ENCODE data around the gene NLRP6. TPM values are rescaled to one million over a fixed set of nuclear protein-coding genes. Genes with fewer than 3 reads are reported as not detected.

NLRP6 gene
- total RNA-seq, 1 donor, result not detected

DNA sequence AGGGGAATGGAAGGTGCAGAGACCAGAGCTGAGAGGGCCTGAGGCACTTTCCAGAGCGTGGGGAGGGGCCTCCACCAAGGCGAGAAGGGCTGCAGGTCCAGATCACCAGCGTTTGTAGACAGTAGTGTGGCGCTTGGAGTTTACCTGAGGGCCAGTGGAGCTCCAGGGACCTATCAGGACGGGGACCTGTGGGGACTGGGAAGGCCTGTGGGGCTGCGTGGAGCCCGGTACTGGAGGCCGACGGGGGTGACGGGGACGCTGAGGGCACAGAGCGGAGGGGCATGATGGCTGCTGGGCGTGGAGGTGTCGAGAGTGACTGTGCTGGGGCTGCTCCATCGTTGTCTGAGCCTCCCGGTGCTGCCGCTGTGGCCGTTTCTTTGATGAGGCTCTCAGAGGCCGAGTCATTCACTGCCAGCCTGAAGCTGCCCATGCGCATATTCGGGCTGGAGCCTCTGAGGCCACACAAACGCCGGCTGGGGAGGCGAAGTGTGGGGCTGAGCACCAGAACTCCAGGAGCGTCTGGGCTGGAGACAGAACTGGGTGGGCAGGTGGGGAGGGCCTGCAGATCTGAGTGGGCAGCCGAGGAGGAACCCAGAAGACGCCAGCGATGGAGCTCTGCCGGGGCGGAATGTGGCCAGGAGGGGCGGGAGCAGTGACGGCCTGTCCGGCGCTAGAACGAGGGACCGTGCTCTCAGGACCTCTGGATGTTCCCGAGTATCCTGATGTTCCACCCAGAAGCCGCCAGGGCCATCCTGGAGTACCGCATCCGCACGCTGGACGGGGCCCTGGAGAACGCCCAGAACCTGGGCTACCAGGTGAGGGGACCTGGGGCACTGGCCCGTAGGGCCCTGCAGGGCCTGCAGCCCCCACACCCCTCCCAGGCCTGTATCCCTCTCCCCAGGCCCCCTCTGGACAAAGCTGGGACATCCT lies 13.3 kb downstream of the NLRP6 start:
- Histone ChIP-seq H3K27me3 (ENCODE audit: insufficient read depth, low read length) (peaks cover 14% of the 10 kb centered on the region), H3K27ac (ENCODE audit: low read depth, low read length) (no peak overlapping the region), H3K4me2 (ENCODE audit: insufficient read depth, low read length) (no peak overlapping the region), H3K4me3 (ENCODE audit: insufficient read depth, low read length) (no peak overlapping the region), H2AFZ (ENCODE audit: low read length) (no peak overlapping the region), H3K4me1 (ENCODE audit: insufficient read depth, low read length) (peaks cover 4% of the 10 kb centered on the region), H4K20me1 (ENCODE audit: insufficient read depth, low read length) (no peaks in the 10 kb centered on the region), H3K9me3 (ENCODE audit: low read depth, low read length) (no peaks in the 10 kb centered on the region), H3K36me3 (ENCODE audit: insufficient read depth, low read length) (no peaks in the 10 kb centered on the region), H3K79me2 (ENCODE audit: insufficient read depth, low read length) (no peaks in the 10 kb centered on the region)
- TF ChIP-seq, protein P1, sequence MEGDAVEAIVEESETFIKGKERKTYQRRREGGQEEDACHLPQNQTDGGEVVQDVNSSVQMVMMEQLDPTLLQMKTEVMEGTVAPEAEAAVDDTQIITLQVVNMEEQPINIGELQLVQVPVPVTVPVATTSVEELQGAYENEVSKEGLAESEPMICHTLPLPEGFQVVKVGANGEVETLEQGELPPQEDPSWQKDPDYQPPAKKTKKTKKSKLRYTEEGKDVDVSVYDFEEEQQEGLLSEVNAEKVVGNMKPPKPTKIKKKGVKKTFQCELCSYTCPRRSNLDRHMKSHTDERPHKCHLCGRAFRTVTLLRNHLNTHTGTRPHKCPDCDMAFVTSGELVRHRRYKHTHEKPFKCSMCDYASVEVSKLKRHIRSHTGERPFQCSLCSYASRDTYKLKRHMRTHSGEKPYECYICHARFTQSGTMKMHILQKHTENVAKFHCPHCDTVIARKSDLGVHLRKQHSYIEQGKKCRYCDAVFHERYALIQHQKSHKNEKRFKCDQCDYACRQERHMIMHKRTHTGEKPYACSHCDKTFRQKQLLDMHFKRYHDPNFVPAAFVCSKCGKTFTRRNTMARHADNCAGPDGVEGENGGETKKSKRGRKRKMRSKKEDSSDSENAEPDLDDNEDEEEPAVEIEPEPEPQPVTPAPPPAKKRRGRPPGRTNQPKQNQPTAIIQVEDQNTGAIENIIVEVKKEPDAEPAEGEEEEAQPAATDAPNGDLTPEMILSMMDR (IDR thresholded peaks at IDR 0.05; ENCODE audit: extremely low read depth, low read depth, low read length), result no peak
- peak; percentile 89 for DNase-seq (ENCODE audit: insufficient read length, low spot score, missing footprints)

DNA sequence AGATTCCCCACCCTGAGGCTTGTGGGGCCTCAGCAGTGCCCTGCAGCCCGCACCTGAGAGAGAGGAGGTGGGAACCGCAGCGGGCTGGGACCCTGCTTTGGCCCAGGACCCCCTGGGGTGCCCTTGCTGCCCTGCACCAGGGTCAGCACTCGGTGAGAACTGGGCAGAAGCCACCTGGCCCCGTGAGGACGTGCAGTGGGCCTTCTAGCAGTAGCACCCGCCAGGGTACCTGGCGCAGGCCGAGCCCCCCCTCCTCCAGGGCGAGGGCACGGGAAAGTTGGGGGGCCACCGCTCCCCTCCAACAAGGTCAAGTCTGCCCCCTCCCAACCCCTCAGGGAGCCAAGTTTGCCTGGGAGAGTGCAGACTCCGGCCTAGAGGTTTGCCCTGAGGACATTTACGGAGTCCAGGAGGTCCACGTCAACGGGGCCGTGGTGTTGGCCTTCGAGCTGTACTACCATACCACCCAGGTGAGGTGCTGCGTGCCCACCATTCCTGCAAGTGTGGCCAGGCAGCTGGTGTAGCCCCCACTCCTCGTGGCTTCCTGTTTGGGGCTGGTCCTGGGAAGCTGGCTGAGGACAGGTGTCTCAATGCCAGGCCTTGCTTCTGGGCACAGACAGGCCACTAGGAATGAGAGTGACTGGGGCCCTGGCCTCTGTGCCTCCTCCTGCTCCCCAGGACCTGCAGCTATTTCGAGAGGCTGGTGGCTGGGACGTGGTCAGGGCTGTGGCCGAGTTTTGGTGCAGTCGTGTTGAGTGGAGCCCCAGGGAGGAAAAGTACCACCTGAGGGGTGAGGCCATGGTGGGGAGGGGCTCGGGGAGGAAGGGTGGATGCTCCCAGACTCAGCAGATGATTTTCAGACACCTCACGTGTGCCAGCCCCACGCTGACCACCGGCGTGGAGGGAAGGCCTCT lies 14.3 kb downstream of the NLRP6 start:
- Histone ChIP-seq H3K36me3 (ENCODE audit: insufficient read depth, low read length) (no peaks in the 10 kb centered on the region), H3K27ac (ENCODE audit: low read depth, low read length) (no peak overlapping the region), H3K4me3 (ENCODE audit: insufficient read depth, low read length) (no peak overlapping the region), H2AFZ (ENCODE audit: low read length) (no peak overlapping the region), H3K4me1 (ENCODE audit: insufficient read depth, low read length) (peaks cover 4% of the 10 kb centered on the region), H3K27me3 (ENCODE audit: insufficient read depth, low read length) (peaks cover 11% of the 10 kb centered on the region), H3K79me2 (ENCODE audit: insufficient read depth, low read length) (no peaks in the 10 kb centered on the region), H4K20me1 (ENCODE audit: insufficient read depth, low read length) (no peaks in the 10 kb centered on the region), H3K4me2 (ENCODE audit: insufficient read depth, low read length) (no peak overlapping the region), H3K9me3 (ENCODE audit: low read depth, low read length) (no peaks in the 10 kb centered on the region)
- TF ChIP-seq, protein P1 (IDR thresholded peaks at IDR 0.05; ENCODE audit: extremely low read depth, low read depth, low read length), result no peak
- DNase-seq (ENCODE audit: insufficient read length, low spot score, missing footprints), result peak; percentile 90

DNA sequence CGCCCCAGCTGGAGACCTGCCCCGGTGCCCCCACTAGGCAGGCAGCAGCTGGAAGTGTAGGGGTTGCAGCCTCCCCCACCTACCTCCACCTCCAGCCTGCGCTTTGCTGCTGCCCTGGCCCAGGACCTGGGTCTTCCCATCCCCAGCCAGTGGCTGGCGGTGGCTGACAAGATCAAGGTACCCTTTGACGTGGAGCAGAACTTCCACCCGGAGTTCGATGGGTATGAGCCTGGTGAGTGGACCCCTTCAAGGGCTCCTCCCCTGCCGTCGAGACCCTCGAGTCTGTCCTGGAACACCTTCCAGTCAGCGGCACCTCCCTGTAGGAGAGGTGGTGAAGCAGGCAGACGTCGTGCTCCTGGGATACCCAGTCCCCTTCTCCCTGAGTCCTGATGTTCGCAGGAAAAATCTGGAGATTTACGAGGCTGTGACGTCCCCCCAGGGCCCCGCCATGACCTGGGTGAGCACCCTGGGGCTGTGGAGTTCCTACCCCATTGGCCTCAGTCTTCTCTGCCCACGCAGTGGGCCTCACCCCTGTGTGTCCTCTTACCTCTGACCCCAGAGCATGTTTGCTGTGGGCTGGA lies 15.2 kb downstream of the NLRP6 start:
- Histone ChIP-seq H3K4me1 (ENCODE audit: insufficient read depth, low read length) (peaks cover under 1% of the 10 kb centered on the region), H3K9me3 (ENCODE audit: low read depth, low read length) (no peaks in the 10 kb centered on the region), H3K36me3 (ENCODE audit: insufficient read depth, low read length) (no peaks in the 10 kb centered on the region), H4K20me1 (ENCODE audit: insufficient read depth, low read length) (no peaks in the 10 kb centered on the region), H3K4me3 (ENCODE audit: insufficient read depth, low read length) (no peak overlapping the region), H3K27ac (ENCODE audit: low read depth, low read length) (no peak overlapping the region), H2AFZ (ENCODE audit: low read length) (no peak overlapping the region), H3K4me2 (ENCODE audit: insufficient read depth, low read length) (no peak overlapping the region), H3K79me2 (ENCODE audit: insufficient read depth, low read length) (no peaks in the 10 kb centered on the region), H3K27me3 (ENCODE audit: insufficient read depth, low read length) (peaks cover 11% of the 10 kb centered on the region)
- TF ChIP-seq, protein P1 (IDR thresholded peaks at IDR 0.05; ENCODE audit: extremely low read depth, low read depth, low read length), result no peak
- peak; percentile 74 for DNase-seq (ENCODE audit: insufficient read length, low spot score, missing footprints)
